GM13977 (cell line): Measurements from ENCODE around the gene COL3A1.

Source experiments
- DNase-seq: peaks from one replicate; pipeline ENCODE4 v3.0.0; 2012; ENCODE audit warnings: low spot score
- CTCF ChIP-seq: IDR thresholded peaks from 2 replicates; pipeline ENCODE4 v1.5.1; 2012; ENCODE audit warnings: mild to moderate bottlenecking, control low read depth; ENCODE audit not compliant: insufficient read depth; ENCODE audit errors: extremely low read depth, missing control alignments
- in situ Hi-C: fragments of 300-500 bp; cut with MboI; formaldehyde crosslinking; loops from one replicate; pipeline ENCODE4 v1.12.0; 2022; ENCODE audit warnings: low sequenced_read_pairs, low pct_unique_long_range_greater_than_20kb, mixed read lengths, inconsistent platforms; ENCODE audit not compliant: unreplicated experiment

Gene COL3A1

GRCh38 chr2:189057316-189057715 lies 83.1 kb downstream of the COL3A1 start:
- in situ Hi-C loops, result no loop called here
- no peak for TF ChIP-seq CTCF
- no peak for DNase-seq

- in situ Hi-C loops, result no loop called here
- TF ChIP-seq CTCF, result no peak
- DNase-seq, result no peak
These were observed 86.0 kb downstream of the COL3A1 start for GRCh38 chr2:189060096-189060642.
